CD4-positive, alpha-beta T cell treated with Interleukin-1 beta for 1 hour (primary cell): ENCODE results near the gene CCN2.
"Not testable (repeated sequence)": the region's sequence is repeated elsewhere in the genome, so short reads cannot be mapped to it uniquely, and the experiment has no call there.

Source experiments
- DNase-seq, 2 donors: peaks; one replicate each; pipeline ENCODE4 v3.0.0-alpha.2; 2020 to 2022

CCN2 gene

GRCh38 chr6:131937703-131938631 is 13.2 kb downstream of the CCN2 start:
- no peak for DNase-seq

DNA sequence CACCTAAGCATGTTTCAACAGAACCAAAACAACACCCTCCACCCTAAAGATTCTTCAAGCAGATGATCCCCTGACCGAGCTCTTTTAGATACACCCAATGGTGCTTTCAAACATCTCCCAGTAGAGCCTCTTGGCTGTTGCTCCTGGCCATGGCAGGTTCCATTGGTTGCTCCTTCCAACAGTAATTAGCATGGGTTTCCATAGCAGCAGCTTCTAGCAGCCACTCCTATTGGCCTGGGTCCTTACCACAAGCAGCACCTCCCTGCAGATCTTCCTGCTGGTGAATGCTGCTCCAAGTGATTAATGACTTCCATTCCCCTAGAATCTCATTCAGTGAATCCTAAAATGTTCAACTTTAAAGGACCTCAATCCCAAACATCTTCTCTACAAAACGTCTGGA is 13.9 kb downstream of the CCN2 start:
- DNase-seq = no peak

GRCh38 chr6:131936156-131936555 is 15.0 kb downstream of the CCN2 start:
- DNase-seq = no peak

- no peak for DNase-seq
These were observed 20.0 kb downstream of the CCN2 start for GRCh38 chr6:131931063-131931750.

DNA sequence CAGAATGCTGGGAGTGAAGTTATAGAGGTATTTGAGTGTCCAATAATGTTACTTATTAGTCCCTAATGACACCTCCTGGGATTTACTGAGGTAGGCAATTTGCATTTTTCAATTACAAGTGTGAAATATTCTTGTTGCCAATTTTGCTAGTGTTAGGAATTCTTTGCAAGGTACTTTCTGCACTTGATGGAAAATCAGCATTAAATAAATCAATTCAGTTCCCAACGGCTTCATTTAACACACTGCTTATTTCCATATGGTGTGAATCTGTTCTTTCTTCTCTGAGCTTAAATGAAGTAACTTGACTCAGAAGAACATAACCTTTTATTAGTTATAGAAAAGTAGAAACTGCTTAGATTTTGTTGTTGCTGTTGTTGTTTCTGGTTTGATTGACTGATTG is 21.2 kb downstream of the CCN2 start:
- DNase-seq = no peak

DNA sequence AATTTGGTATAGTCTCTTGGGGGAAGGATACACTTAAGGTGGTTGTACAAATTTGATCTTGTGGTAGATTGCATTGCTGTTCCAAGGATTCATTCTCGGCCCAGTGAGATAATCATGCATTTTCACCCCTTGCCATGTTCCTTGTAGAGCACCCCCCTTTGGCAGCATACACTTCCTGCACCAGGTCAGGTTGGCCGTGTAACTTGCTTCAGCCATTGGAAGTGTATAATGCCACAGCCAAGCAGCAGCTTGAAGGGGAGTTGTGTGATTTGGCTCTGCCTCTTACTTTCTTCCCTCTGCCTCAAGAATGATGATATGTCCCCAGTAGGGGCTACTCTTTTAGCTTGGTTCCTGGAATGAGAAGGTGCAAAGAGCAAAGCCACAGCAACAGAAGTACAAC is 21.9 kb downstream of the CCN2 start:
- DNase-seq = no peak

- DNase-seq = no peak
These were observed 26.2 kb downstream of the CCN2 start for GRCh38 chr6:131924881-131925474.

DNA sequence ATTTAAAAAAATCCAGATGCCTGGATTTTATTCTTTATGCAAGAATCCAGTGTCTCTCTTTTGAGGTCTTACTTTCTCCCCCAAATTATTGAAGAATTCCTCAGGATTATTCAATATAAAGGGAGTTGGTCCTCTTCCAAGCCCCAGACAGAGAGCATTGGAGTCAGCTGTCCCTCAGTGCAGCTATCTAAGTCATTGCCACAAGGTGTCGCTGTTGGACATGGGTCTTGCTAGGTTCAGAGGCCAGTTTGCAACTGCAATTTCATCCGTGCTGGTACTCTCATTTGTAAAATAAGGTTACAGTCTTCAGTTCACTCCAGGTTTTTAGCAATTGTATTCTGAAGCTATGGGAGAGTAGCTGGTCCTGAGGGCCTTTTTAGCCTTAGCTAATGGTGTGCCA is 27.8 kb downstream of the CCN2 start:
- peak in 1 of 2 donors; percentile 18 for DNase-seq

DNA sequence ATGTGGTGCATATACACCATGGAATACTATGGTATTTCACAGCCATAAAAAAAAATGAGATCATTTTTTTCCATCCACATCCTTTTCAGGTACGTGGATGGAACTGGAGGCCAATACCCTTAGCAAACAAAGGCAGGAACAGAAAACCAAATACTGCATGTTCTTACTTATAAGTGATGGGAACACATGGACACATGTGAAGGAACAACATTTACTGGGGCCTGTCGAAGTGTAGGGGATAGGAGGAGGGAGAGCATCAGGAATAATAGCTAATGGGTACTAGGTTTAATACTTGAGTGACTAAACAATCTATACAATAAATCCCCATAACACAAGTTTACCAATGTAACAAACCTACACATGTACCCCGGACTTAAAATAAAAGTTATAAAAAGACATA is 30.5 kb downstream of the CCN2 start:
- no peak for DNase-seq

DNA sequence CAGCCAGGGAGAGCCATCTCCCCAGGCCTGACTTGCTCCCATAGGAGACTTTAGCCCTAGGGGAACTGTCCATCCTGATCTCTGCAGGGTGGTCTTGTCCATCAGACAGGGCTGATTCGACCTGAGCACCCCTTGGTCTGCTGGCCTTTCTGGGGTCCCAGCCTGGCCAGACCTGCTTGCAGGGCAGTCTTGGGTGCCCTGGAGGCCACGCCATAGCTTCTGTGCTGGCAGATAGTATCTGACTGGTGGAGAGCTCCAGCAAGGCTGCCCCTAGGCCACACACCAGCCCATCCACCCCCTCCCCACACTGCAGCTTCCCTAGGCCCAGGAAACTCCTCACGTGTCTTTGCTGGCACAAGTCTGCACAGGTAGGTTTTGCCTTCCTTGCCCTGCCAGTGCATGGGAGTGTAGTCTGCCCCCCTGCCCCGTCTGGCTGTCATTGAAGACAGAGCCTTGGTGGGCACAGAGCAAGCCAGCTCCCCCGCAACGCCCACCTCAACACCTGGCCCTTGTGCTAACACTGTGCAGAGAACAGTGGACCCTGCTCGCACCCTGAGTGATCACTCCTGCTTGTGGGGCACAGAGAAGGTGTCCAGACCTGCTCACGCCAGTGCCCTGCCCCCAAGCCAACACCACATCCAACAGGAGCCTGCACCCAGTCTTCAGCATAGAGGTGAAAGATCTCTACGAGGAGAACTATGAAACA is 32.4 kb downstream of the CCN2 start:
- DNase-seq = no peak

- no peak for DNase-seq
These were observed 33.2 kb downstream of the CCN2 start for GRCh38 chr6:131917763-131918649.

- no peak for DNase-seq
These were observed 33.9 kb downstream of the CCN2 start for GRCh38 chr6:131917318-131917717.

DNA sequence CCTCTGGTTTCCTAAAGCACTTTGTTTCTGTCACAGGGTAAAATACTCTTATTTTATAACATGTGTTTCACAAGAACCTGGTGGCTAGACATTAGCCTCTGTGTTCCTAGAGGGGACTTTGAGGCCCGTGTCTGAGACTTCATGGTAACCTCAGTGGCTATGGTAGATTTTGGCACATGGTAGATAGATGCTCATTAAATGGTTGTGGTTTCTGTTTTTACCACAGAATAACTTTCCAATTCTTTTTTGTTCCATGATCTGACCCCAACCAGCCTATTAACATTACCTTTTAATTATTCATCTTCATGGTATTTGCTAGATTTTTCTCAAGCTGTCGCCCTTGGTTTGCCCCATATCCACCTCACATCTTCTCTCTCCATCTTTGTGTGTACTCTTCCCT is 34.3 kb downstream of the CCN2 start:
- no peak for DNase-seq

DNA sequence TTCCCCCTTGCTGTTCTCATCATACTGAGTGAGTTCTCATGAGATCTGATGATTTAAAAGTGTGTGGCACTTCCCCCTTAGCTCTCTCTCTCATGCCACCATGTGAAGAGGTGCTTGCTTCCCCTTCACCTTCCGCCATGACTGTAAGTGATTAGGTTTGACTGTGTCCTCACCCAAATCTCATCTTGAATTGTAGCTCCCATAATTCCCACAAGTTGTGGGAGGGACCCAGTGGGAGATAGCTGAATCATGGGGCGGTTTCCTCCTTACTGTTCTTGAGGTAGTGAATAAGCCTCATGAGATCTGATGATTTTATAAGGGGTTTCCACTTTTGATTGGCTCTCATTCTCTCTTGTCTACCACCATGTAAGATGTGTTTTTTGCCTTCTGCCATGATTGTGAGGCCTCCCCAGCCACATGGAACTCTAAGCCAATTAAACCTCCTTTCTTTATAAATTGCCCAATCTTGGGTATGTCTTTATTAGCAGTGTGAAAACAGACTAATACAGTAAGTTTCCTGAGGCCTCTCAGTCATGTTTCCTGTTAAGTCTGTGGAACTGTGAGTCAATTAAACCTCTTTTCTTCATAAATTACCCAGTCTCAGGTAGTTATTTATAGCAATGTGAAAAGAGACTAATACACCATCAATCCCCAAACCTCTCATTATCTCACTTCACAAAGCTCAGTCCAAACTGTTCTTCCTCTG is 34.9 kb downstream of the CCN2 start:
- not testable (repeated sequence) for DNase-seq

DNA sequence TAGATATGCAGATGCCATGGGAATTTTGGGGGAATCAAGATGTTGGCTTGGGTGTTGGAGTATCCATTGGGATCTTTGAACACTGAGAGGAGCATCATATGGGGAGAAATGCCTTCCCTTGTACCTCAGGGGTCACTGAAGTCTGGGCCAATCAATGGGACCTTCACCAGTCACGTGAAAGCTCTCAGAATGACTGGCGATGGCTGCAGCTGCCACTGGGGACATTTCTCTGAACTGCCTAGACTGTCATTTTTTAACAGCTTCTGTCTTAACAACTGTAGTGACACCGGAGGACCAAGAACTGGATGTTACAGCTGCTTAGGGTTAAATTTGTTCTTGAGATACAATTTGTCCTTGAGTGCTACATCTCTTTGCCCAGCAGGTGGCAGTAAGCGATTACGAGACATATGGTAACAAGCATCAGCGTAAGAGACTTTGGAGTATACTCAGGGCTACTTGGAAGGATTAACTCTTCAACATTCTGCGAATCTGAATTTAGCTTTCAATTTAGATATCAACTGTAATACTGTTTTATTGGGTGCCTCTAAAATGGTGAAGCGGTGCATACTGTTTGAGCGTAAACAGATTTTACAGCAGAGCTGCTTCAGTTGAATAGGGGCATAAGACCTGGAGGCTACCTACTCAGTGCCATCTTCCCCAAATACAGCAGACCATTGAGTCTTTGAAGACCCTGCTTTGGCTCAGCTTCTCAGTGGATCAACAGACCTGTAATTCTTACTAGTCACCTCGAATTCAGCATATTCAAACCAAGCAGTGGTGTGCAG is 36.0 kb downstream of the CCN2 start:
- peak; percentile 39 to 49 for DNase-seq

- no peak for DNase-seq
These were observed 36.9 kb downstream of the CCN2 start for GRCh38 chr6:131914234-131914633.

DNA sequence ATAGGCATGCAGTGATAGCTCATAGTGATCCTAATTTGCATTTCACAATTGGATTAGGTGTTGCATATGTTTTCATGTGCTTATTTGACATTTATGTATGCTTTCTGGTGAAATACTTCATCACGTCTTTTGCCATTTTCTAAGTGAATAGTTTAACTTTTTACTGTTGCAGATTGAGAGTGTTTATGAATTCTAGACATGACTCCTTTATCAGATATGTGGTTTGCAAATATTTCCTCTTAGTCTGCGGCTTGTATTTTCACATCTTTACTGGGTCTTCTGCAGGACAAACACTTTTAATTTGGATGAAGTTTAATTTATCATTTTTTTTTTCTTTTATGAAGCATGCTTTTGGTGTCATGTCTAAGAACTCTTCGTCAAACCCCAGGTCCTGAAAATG is 39.2 kb downstream of the CCN2 start:
- DNase-seq = no peak

- no peak for DNase-seq
These were observed 40.2 kb downstream of the CCN2 start for GRCh38 chr6:131910956-131911355.

DNA sequence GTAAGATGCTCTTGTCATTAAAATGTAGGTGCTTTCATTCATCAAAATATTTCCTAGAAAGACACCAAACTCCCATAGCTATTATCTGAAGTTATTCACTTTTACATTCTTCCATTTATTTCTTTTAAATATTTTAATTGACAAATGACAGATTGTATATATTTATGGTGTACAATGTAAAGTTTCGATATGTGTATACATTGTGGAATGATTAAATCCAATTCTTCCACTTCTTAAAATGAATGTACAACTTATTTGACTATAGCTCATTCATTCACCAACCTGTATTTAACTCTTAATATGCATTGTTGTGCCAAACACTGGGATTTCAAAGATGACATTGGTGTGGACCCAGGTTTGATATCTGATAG is 41.0 kb downstream of the CCN2 start:
- no peak for DNase-seq

DNA sequence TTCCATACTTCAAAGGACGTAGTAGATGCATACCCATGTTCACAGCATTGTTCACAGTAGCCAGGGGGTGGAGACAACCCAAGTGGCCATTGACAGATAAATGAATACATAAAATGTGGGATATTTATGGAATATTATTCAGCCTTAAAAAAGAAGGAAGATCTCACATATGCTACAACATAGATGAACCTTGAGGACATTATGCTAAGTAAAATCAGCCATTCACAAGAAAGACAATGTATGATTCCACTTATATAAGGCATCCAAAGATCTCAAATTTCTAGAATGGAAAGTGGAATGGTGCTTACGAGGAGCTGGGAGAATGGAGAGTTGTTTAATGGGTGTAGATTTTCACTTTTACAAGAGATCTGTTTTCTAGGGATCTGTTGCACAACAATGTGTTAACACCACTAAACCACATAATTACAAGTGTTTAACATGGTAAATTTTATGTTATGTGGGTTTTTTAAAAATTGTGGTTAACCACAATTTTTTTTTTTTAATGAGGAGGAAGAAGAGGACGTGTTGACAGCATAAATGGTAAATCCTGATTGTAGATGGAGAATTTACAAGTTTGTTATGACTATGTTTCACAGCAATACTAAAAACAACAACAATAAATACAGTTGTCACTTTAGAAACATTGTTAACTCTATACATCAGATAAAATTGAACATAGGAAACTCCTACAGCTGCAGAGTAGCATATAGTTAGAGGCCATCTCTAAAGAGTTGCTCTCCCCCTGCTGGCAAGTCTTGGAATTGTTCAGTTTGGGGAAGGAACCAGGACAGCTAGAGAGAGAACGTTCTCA is 41.6 kb downstream of the CCN2 start:
- DNase-seq = peak; percentile 48 to 73
